ENCODE results near the gene PACSIN1. TPM values are rescaled to one million over a fixed set of nuclear protein-coding genes. Genes with fewer than 3 reads are reported as not detected.

The PACSIN1 gene
- total RNA-seq, 1 donor from 2014 or later = under 0.01 TPM

- H3K27ac ChIP-seq (ENCODE audit: low read depth, low read length) = no peak overlapping the region
- peaks cover 0 to 2% (median 0%) of the 10 kb centered on the region in 3 donors for H3K27me3 ChIP-seq (ENCODE audit: control insufficient read depth in 3 of 3, insufficient read depth in 3 of 3, low read length in 3 of 3)
- no peaks in the 10 kb centered on the region for H3K4me1 ChIP-seq (ENCODE audit: control insufficient read depth in 3 of 3, insufficient read depth in 3 of 3, low read length in 3 of 3)
- H3K9ac ChIP-seq (ENCODE audit: low read depth in 1 of 3, low read length in 3 of 3) = no peak overlapping the region
- H3K4me3 ChIP-seq (ENCODE audit: low read length in 3 of 3) = no peak overlapping the region
- peaks cover 0 to 6% (median 3%) of the 10 kb centered on the region in 3 donors for H3K9me3 ChIP-seq (ENCODE audit: control insufficient read depth in 3 of 3, low read length in 3 of 3)
- no peaks in the 10 kb centered on the region for H3K36me3 ChIP-seq (ENCODE audit: control insufficient read depth in 3 of 3, insufficient read depth in 3 of 3, low read length in 3 of 3)
Observed at GRCh38 chr6:34557228-34557627, 91.4 kb downstream of the PACSIN1 start.

GRCh38 chr6:34558172-34558714 lies 92.4 kb downstream of the PACSIN1 start:
- H3K9me3 ChIP-seq (ENCODE audit: control insufficient read depth in 3 of 3, low read length in 3 of 3) = peaks cover 0 to 6% (median 3%) of the 10 kb centered on the region in 3 donors
- no peaks in the 10 kb centered on the region for H3K36me3 ChIP-seq (ENCODE audit: control insufficient read depth in 3 of 3, insufficient read depth in 3 of 3, low read length in 3 of 3)
- H3K27me3 ChIP-seq (ENCODE audit: control insufficient read depth in 3 of 3, insufficient read depth in 3 of 3, low read length in 3 of 3) = peaks cover 0 to 10% (median 0%) of the 10 kb centered on the region in 3 donors
- no peak overlapping the region for H3K27ac ChIP-seq (ENCODE audit: low read depth, low read length)
- H3K9ac ChIP-seq (ENCODE audit: low read depth in 1 of 3, low read length in 3 of 3) = no peak overlapping the region
- H3K4me3 ChIP-seq (ENCODE audit: low read length in 3 of 3) = no peak overlapping the region
- no peaks in the 10 kb centered on the region for H3K4me1 ChIP-seq (ENCODE audit: control insufficient read depth in 3 of 3, insufficient read depth in 3 of 3, low read length in 3 of 3)

GRCh38 chr6:34559651-34560365 lies 93.9 kb downstream of the PACSIN1 start:
- peaks cover 0 to 10% (median 0%) of the 10 kb centered on the region in 3 donors for H3K27me3 ChIP-seq (ENCODE audit: control insufficient read depth in 3 of 3, insufficient read depth in 3 of 3, low read length in 3 of 3)
- no peak overlapping the region for H3K4me3 ChIP-seq (ENCODE audit: low read length in 3 of 3)
- no peaks in the 10 kb centered on the region for H3K36me3 ChIP-seq (ENCODE audit: control insufficient read depth in 3 of 3, insufficient read depth in 3 of 3, low read length in 3 of 3)
- H3K27ac ChIP-seq (ENCODE audit: low read depth, low read length) = no peak overlapping the region
- H3K9ac ChIP-seq (ENCODE audit: low read depth in 1 of 3, low read length in 3 of 3) = no peak overlapping the region
- H3K9me3 ChIP-seq (ENCODE audit: control insufficient read depth in 3 of 3, low read length in 3 of 3) = peaks cover 0 to 6% (median 3%) of the 10 kb centered on the region in 3 donors
- H3K4me1 ChIP-seq (ENCODE audit: control insufficient read depth in 3 of 3, insufficient read depth in 3 of 3, low read length in 3 of 3) = no peaks in the 10 kb centered on the region

- Histone ChIP-seq H3K9me3 (ENCODE audit: control insufficient read depth in 3 of 3, low read length in 3 of 3) (peaks cover 0 to 6% (median 3%) of the 10 kb centered on the region in 3 donors), H3K9ac (ENCODE audit: low read depth in 1 of 3, low read length in 3 of 3) (no peak overlapping the region), H3K27ac (ENCODE audit: low read depth, low read length) (no peak overlapping the region), H3K4me3 (ENCODE audit: low read length in 3 of 3) (no peak overlapping the region), H3K27me3 (ENCODE audit: control insufficient read depth in 3 of 3, insufficient read depth in 3 of 3, low read length in 3 of 3) (peaks cover 0 to 10% (median 0%) of the 10 kb centered on the region in 3 donors), H3K4me1 (ENCODE audit: control insufficient read depth in 3 of 3, insufficient read depth in 3 of 3, low read length in 3 of 3) (no peaks in the 10 kb centered on the region), H3K36me3 (ENCODE audit: control insufficient read depth in 3 of 3, insufficient read depth in 3 of 3, low read length in 3 of 3) (no peaks in the 10 kb centered on the region)
Observed at GRCh38 chr6:34560366-34561226, 94.7 kb downstream of the PACSIN1 start.

- no peak overlapping the region for H3K4me3 ChIP-seq (ENCODE audit: low read length in 3 of 3)
- peaks cover 0 to 10% (median 0%) of the 10 kb centered on the region in 3 donors for H3K27me3 ChIP-seq (ENCODE audit: control insufficient read depth in 3 of 3, insufficient read depth in 3 of 3, low read length in 3 of 3)
- no peaks in the 10 kb centered on the region for H3K4me1 ChIP-seq (ENCODE audit: control insufficient read depth in 3 of 3, insufficient read depth in 3 of 3, low read length in 3 of 3)
Observed at GRCh38 chr6:34561227-34561530, 95.3 kb downstream of the PACSIN1 start.

GRCh38 chr6:34562350-34562749 lies 96.5 kb downstream of the PACSIN1 start:
- Histone ChIP-seq H3K9me3 (ENCODE audit: control insufficient read depth in 3 of 3, low read length in 3 of 3) (peaks cover 0 to 6% (median 3%) of the 10 kb centered on the region in 3 donors), H3K27me3 (ENCODE audit: control insufficient read depth in 3 of 3, insufficient read depth in 3 of 3, low read length in 3 of 3) (peaks cover 4 to 19% (median 6%) of the 10 kb centered on the region in 3 donors), H3K4me3 (ENCODE audit: low read length in 3 of 3) (no peak overlapping the region), H3K4me1 (ENCODE audit: control insufficient read depth in 3 of 3, insufficient read depth in 3 of 3, low read length in 3 of 3) (no peaks in the 10 kb centered on the region), H3K9ac (ENCODE audit: low read depth in 1 of 3, low read length in 3 of 3) (no peak overlapping the region), H3K27ac (ENCODE audit: low read depth, low read length) (no peak overlapping the region), H3K36me3 (ENCODE audit: control insufficient read depth in 3 of 3, insufficient read depth in 3 of 3, low read length in 3 of 3) (no peaks in the 10 kb centered on the region)

More at GRCh38 chr6:34561227-34561530, 95.3 kb downstream of the PACSIN1 start:
- Histone ChIP-seq H3K9ac (ENCODE audit: low read depth in 1 of 3, low read length in 3 of 3) (no peak overlapping the region), H3K36me3 (ENCODE audit: control insufficient read depth in 3 of 3, insufficient read depth in 3 of 3, low read length in 3 of 3) (no peaks in the 10 kb centered on the region), H3K27ac (ENCODE audit: low read depth, low read length) (no peak overlapping the region), H3K9me3 (ENCODE audit: control insufficient read depth in 3 of 3, low read length in 3 of 3) (peaks cover 0 to 6% (median 3%) of the 10 kb centered on the region in 3 donors)

- H3K36me3 ChIP-seq (ENCODE audit: control insufficient read depth in 3 of 3, insufficient read depth in 3 of 3, low read length in 3 of 3) = no peaks in the 10 kb centered on the region
- H3K4me1 ChIP-seq (ENCODE audit: control insufficient read depth in 3 of 3, insufficient read depth in 3 of 3, low read length in 3 of 3) = no peaks in the 10 kb centered on the region
Observed at GRCh38 chr6:34562861-34563512, 97.1 kb downstream of the PACSIN1 start.

GRCh38 chr6:34563513-34563870 lies 97.6 kb downstream of the PACSIN1 start:
- Histone ChIP-seq H3K27ac (ENCODE audit: low read depth, low read length) (no peak overlapping the region), H3K9ac (ENCODE audit: low read depth in 1 of 3, low read length in 3 of 3) (no peak overlapping the region), H3K4me3 (ENCODE audit: low read length in 3 of 3) (no peak overlapping the region), H3K36me3 (ENCODE audit: control insufficient read depth in 3 of 3, insufficient read depth in 3 of 3, low read length in 3 of 3) (no peaks in the 10 kb centered on the region), H3K27me3 (ENCODE audit: control insufficient read depth in 3 of 3, insufficient read depth in 3 of 3, low read length in 3 of 3) (peaks cover 9 to 27% (median 12%) of the 10 kb centered on the region in 3 donors), H3K9me3 (ENCODE audit: control insufficient read depth in 3 of 3, low read length in 3 of 3) (peaks cover 0 to 1% (median 0%) of the 10 kb centered on the region in 3 donors), H3K4me1 (ENCODE audit: control insufficient read depth in 3 of 3, insufficient read depth in 3 of 3, low read length in 3 of 3) (no peaks in the 10 kb centered on the region)

More at GRCh38 chr6:34562861-34563512, 97.1 kb downstream of the PACSIN1 start:
- Histone ChIP-seq H3K9ac (ENCODE audit: low read depth in 1 of 3, low read length in 3 of 3) (no peak overlapping the region), H3K27me3 (ENCODE audit: control insufficient read depth in 3 of 3, insufficient read depth in 3 of 3, low read length in 3 of 3) (peaks cover 4 to 22% (median 8%) of the 10 kb centered on the region in 3 donors), H3K27ac (ENCODE audit: low read depth, low read length) (no peak overlapping the region), H3K4me3 (ENCODE audit: low read length in 3 of 3) (no peak overlapping the region), H3K9me3 (ENCODE audit: control insufficient read depth in 3 of 3, low read length in 3 of 3) (peaks cover 0 to 6% (median 3%) of the 10 kb centered on the region in 3 donors)

GRCh38 chr6:34564181-34564580 lies 98.3 kb downstream of the PACSIN1 start:
- no peaks in the 10 kb centered on the region for H3K4me1 ChIP-seq (ENCODE audit: control insufficient read depth in 3 of 3, insufficient read depth in 3 of 3, low read length in 3 of 3)
- no peaks in the 10 kb centered on the region for H3K36me3 ChIP-seq (ENCODE audit: control insufficient read depth in 3 of 3, insufficient read depth in 3 of 3, low read length in 3 of 3)
- no peaks in the 10 kb centered on the region for H3K9me3 ChIP-seq (ENCODE audit: control insufficient read depth in 3 of 3, low read length in 3 of 3)
- H3K9ac ChIP-seq (ENCODE audit: low read depth in 1 of 3, low read length in 3 of 3) = no peak overlapping the region
- peaks cover 16 to 34% (median 19%) of the 10 kb centered on the region in 3 donors for H3K27me3 ChIP-seq (ENCODE audit: control insufficient read depth in 3 of 3, insufficient read depth in 3 of 3, low read length in 3 of 3)
- H3K4me3 ChIP-seq (ENCODE audit: low read length in 3 of 3) = no peak overlapping the region
- H3K27ac ChIP-seq (ENCODE audit: low read depth, low read length) = no peak overlapping the region
